GM12878 (cell line): ENCODE data around the gene RAD23B.

ENCODE experiments used
- CEBPB ChIP-seq, 2 experiments: fragments of 150-350 bp in 1 of 2; IDR thresholded peaks; 2 replicates each; pipeline ENCODE4 v1.6.1; 2012 to 2014; ENCODE audit warnings: low read depth in 2 of 2, low read length in 2 of 2, borderline replicate concordance in 1 of 2, inconsistent platforms in 1 of 2
- KDM1A ChIP-seq: fragments of 200-600 bp; sonication (generic); IDR thresholded peaks from 2 replicates; pipeline ENCODE4 v1.6.1; 2016; ENCODE audit warnings: borderline replicate concordance
- POLR2A ChIP-seq: IDR thresholded peaks from 2 replicates; pipeline ENCODE4 v1.6.1; 2011; ENCODE audit warnings: low read depth, mild to moderate bottlenecking, low read length
- TF ChIP-seq, protein P1 (sequence below), 3 experiments: IDR thresholded peaks in 2 of 3; conservative IDR thresholded peaks in 1 of 3; 2 replicates each; pipeline ENCODE4 v1.5.1; 2011; ENCODE audit warnings: low read depth in 3 of 3, low read length in 3 of 3, mild to moderate bottlenecking in 3 of 3, control low read depth in 2 of 3, moderate library complexity in 2 of 3, inconsistent platforms in 1 of 3, mixed read lengths in 1 of 3; ENCODE audit not compliant: control insufficient read depth in 2 of 3, insufficient read depth in 1 of 3; ENCODE audit errors: extremely low read depth in 1 of 3
- TF ChIP-seq, protein P2 (sequence below): IDR thresholded peaks from 2 replicates; pipeline ENCODE4 v1.6.1; 2012; ENCODE audit warnings: low read depth, low read length, improper control_type of control experiment

DNA sequence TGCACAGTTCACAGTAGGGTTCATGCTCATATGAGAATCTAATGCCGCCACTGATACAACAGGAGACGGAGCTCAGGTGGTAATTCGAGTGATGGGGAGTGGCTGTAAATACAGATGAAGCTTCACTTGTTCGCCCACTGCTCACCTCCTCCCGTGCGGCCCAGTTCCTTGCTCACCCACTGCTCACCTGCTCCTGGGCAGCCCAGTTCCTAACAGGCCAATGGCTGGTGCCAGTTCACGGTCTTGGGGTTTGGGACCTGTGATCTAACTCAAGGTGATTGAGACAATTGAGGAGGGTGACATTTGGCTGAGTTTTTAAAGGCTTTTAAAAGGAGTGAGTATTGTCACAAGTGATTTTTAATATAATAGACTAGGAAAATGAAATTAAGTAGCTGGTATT, 45.4 kb downstream of the RAD23B start:
- TF ChIP-seq, protein P1, sequence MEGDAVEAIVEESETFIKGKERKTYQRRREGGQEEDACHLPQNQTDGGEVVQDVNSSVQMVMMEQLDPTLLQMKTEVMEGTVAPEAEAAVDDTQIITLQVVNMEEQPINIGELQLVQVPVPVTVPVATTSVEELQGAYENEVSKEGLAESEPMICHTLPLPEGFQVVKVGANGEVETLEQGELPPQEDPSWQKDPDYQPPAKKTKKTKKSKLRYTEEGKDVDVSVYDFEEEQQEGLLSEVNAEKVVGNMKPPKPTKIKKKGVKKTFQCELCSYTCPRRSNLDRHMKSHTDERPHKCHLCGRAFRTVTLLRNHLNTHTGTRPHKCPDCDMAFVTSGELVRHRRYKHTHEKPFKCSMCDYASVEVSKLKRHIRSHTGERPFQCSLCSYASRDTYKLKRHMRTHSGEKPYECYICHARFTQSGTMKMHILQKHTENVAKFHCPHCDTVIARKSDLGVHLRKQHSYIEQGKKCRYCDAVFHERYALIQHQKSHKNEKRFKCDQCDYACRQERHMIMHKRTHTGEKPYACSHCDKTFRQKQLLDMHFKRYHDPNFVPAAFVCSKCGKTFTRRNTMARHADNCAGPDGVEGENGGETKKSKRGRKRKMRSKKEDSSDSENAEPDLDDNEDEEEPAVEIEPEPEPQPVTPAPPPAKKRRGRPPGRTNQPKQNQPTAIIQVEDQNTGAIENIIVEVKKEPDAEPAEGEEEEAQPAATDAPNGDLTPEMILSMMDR (IDR thresholded peaks at IDR 0.05 in 2 of 3, conservative IDR thresholded peaks at IDR 0.05 in 1 of 3; ENCODE audit: control insufficient read depth in 2 of 3, extremely low read depth in 1 of 3, insufficient read depth in 1 of 3, low read depth in 3 of 3, low read length in 3 of 3) = no peak
- TF ChIP-seq POLR2A (no peak), CEBPB (IDR thresholded peaks at IDR 0.05; ENCODE audit: borderline replicate concordance in 1 of 2, low read depth in 2 of 2, low read length in 2 of 2) (no peak), KDM1A (no peak)
- TF ChIP-seq, protein P2, sequence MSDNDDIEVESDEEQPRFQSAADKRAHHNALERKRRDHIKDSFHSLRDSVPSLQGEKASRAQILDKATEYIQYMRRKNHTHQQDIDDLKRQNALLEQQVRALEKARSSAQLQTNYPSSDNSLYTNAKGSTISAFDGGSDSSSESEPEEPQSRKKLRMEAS = no peak
